Colonic mucosa (tissue), 4 donors: Measurements from ENCODE around the gene UNC13C. TPM values are rescaled to one million over a fixed set of nuclear protein-coding genes. Genes with fewer than 3 reads are reported as not detected.

Experiments
- DNase-seq: peaks from one replicate; pipeline ENCODE4 v3.0.0-alpha.2; 2020
- H3K27ac ChIP-seq: fragments of 200-600 bp; one replicate; pipeline ENCODE4 v1.8.0; 2021
- H3K27me3 ChIP-seq: fragments of 200-600 bp; one replicate; pipeline ENCODE4 v1.8.0; 2021
- H3K36me3 ChIP-seq: fragments of 200-600 bp; one replicate; pipeline ENCODE4 v1.8.0; 2021
- H3K4me1 ChIP-seq: fragments of 200-600 bp; one replicate; pipeline ENCODE4 v1.8.0; 2021; ENCODE audit warnings: mild to moderate bottlenecking
- H3K4me3 ChIP-seq: fragments of 200-600 bp; one replicate; pipeline ENCODE4 v1.8.0; 2021
- H3K9ac ChIP-seq, 2 donors: one replicate each; pipeline ENCODE4 v1.7.0; 2013; ENCODE audit warnings: control low read depth in 2 of 2, low read depth in 2 of 2, low read length in 2 of 2
- H3K9me3 ChIP-seq: fragments of 200-600 bp; one replicate; pipeline ENCODE4 v1.8.0; 2021
- intact Hi-C: fragments of 100-400 bp; cut with DNase I; formaldehyde crosslinking; loops from one replicate; pipeline ENCODE4 v1.14.1; 2022
- total RNA-seq, 2 donors: library from RNA; stranded (reverse); fragmentation: NEBNext Ultra II Directional in 1 of 2; extraction: Animal tissue kit (Norgen Biotek cat#: 25700) in 1 of 2; gene quantifications; one replicate each; pipeline ENCODE4 v1.2.1, GENCODE V29; 2021
- TF ChIP-seq, protein P1 (sequence below): fragments of 200-600 bp; IDR thresholded peaks from one replicate; pipeline ENCODE4 v1.8.0; 2022; ENCODE audit warnings: antibody characterized with exemption, mild to moderate bottlenecking
- donor health status: healthy.
- donor health status: DM: no; HTN: no; CAD: no.
- donor health status: DM: no; HTN: no; CAD: no.

UNC13C gene
- total RNA-seq, 2 donors from 2014 or later, result 0.05 to 0.13 TPM

DNA sequence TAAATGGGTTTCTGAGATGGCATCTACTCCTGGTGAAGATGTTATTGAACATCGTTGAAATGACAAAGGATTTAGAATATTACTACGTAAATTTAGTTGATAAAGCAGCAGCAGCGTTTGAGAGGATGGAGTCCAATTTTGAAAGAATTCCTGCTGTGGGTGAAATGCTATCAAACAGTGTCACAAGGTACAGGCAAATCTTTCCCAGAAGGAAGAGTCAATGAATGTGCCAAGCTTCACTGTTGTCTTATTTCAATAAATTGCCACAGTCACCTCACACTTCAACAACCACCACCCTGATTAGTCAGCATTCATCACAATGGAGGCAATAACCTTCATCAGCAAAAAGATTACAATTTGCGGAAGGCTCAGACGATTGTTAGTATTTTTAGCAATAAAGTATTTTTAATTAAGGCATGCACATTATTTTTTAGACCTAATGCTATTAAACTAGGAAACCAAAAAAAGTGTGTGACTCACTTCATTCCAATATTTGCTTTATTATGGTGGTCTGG, 142.8 kb downstream of the UNC13C start:
- H3K27me3 ChIP-seq, result no peaks in the 10 kb centered on the region
- no peak overlapping the region for H3K4me3 ChIP-seq
- H3K9me3 ChIP-seq, result no peaks in the 10 kb centered on the region
- intact Hi-C loops, result no loop called here
- H3K4me1 ChIP-seq, result no peaks in the 10 kb centered on the region
- H3K27ac ChIP-seq, result no peak overlapping the region
- TF ChIP-seq, protein P1, sequence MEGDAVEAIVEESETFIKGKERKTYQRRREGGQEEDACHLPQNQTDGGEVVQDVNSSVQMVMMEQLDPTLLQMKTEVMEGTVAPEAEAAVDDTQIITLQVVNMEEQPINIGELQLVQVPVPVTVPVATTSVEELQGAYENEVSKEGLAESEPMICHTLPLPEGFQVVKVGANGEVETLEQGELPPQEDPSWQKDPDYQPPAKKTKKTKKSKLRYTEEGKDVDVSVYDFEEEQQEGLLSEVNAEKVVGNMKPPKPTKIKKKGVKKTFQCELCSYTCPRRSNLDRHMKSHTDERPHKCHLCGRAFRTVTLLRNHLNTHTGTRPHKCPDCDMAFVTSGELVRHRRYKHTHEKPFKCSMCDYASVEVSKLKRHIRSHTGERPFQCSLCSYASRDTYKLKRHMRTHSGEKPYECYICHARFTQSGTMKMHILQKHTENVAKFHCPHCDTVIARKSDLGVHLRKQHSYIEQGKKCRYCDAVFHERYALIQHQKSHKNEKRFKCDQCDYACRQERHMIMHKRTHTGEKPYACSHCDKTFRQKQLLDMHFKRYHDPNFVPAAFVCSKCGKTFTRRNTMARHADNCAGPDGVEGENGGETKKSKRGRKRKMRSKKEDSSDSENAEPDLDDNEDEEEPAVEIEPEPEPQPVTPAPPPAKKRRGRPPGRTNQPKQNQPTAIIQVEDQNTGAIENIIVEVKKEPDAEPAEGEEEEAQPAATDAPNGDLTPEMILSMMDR, result no peak
- H3K9ac ChIP-seq, result no peak overlapping the region
- DNase-seq, result no peak
- no peaks in the 10 kb centered on the region for H3K36me3 ChIP-seq

DNA sequence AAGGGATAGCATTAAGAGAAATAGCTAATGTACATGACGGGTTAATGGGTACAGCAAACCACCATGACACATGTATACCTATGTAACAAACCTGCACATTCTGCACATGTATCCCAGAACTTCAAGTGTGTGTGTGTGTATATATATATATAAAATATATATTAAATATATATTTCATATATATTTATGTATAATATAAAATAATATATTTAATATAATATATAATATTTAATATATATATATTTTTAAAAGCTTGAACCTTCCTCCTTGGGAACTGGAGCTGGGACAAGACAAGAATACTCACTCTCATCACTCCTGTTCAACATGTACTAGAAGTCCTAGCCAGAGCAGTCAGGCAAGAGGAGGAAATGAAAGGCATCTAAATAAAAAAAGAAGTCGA, 149.3 kb downstream of the UNC13C start:
- intact Hi-C loops, result no loop called here
- TF ChIP-seq, protein P1, result no peak
- H3K4me3 ChIP-seq, result no peak overlapping the region

DNA sequence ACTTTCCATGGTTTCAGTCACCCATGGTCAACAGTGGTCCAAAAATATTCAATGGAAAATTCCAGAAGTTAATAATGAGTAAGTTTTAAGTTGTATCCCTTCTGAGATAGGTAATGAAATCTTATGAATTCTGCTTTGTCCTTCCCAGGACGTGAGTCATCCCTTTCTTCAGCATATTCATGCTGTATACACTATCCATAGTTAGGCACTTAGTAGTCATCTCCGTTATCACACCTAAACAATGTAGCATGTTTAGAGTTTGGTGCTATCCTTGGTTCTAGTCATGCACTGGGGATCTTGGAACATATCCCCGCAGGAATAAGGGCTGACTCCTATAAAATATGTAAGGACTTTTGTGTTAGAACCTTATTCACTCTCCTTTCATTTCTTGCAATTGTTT, 153.2 kb downstream of the UNC13C start:
- H3K9me3 ChIP-seq, result no peaks in the 10 kb centered on the region
- no peak overlapping the region for H3K9ac ChIP-seq
- DNase-seq, result no peak
- no peaks in the 10 kb centered on the region for H3K4me1 ChIP-seq
- no peak overlapping the region for H3K27ac ChIP-seq
- no peak overlapping the region for H3K4me3 ChIP-seq
- H3K27me3 ChIP-seq, result no peaks in the 10 kb centered on the region
- intact Hi-C loops, result no loop called here
- TF ChIP-seq, protein P1, result no peak
- H3K36me3 ChIP-seq, result no peaks in the 10 kb centered on the region

More for the DNA sequence above, 149.3 kb downstream of the UNC13C start:
- no peaks in the 10 kb centered on the region for H3K27me3 ChIP-seq
- DNase-seq, result no peak
- no peak overlapping the region for H3K9ac ChIP-seq
- no peak overlapping the region for H3K27ac ChIP-seq
- H3K36me3 ChIP-seq, result no peaks in the 10 kb centered on the region
- H3K9me3 ChIP-seq, result no peaks in the 10 kb centered on the region
- H3K4me1 ChIP-seq, result no peaks in the 10 kb centered on the region

GRCh38 chr15:54149115-54149531, 170.9 kb downstream of the UNC13C start:
- H3K27ac ChIP-seq, result no peak overlapping the region
- no peaks in the 10 kb centered on the region for H3K27me3 ChIP-seq
- H3K4me3 ChIP-seq, result no peak overlapping the region
- H3K36me3 ChIP-seq, result no peaks in the 10 kb centered on the region
- intact Hi-C loops, result no loop called here
- H3K9me3 ChIP-seq, result no peaks in the 10 kb centered on the region
- TF ChIP-seq, protein P1, result no peak
- H3K4me1 ChIP-seq, result no peaks in the 10 kb centered on the region
- DNase-seq, result no peak
- H3K9ac ChIP-seq, result no peak overlapping the region

DNA sequence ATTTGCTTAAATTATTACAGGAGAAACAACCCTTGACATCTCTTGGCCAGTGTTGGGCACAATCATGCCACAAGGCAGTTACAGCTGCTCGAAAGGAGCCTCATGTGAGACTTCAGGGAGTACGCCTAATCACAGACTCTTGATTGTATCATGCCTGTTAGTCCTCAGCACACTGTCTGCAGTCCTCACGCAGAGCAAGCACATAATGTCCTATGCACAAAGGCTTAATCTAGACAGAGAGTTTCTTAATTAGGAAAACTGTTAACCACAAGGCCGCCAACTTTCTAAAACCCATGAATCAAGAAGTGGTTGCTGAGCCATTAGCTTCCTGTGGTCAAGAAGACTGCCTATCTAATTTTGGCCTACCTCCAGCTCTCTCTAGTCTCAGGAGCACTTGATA, 172.0 kb downstream of the UNC13C start:
- TF ChIP-seq, protein P1, result no peak
- H3K9ac ChIP-seq, result no peak overlapping the region
- no peaks in the 10 kb centered on the region for H3K27me3 ChIP-seq
- H3K27ac ChIP-seq, result no peak overlapping the region
- intact Hi-C loops, result no loop called here
- H3K36me3 ChIP-seq, result no peaks in the 10 kb centered on the region
- no peaks in the 10 kb centered on the region for H3K4me1 ChIP-seq
- no peak for DNase-seq
- H3K9me3 ChIP-seq, result no peaks in the 10 kb centered on the region
- no peak overlapping the region for H3K4me3 ChIP-seq
